HepG2 (cell line): ENCODE results near the gene CLPTM1. TPM values are rescaled to one million over a fixed set of nuclear protein-coding genes. Genes with fewer than 3 reads are reported as not detected.

Source experiments
- BHLHE40 ChIP-seq: IDR thresholded peaks from 2 replicates; pipeline ENCODE4 v1.6.1; 2011; ENCODE audit warnings: low read length, improper control_type of control experiment
- CC2D1A ChIP-seq: sonication (generic); formaldehyde crosslinking; IDR thresholded peaks from 2 replicates; pipeline ENCODE4 v1.8.1; 2023; ENCODE audit warnings: mild to moderate bottlenecking, missing genetic modification reagents
- CCDC6 ChIP-seq: sonication (generic); formaldehyde crosslinking; IDR thresholded peaks from 2 replicates; pipeline ENCODE4 v1.8.1; 2022; ENCODE audit warnings: mild to moderate bottlenecking, missing genetic modification reagents, moderate library complexity
- ETV5 ChIP-seq: IDR thresholded peaks from 2 replicates; pipeline ENCODE4 v1.6.1; 2018; ENCODE audit warnings: missing biosample characterization, missing genetic modification reagents, inconsistent platforms, borderline replicate concordance
- JUNB ChIP-seq: sonication (generic); formaldehyde crosslinking; IDR thresholded peaks from 2 replicates; pipeline ENCODE4 v1.8.0; 2022; ENCODE audit warnings: missing genetic modification reagents, mild to moderate bottlenecking, borderline replicate concordance
- MIXL1 ChIP-seq: IDR thresholded peaks from 2 replicates; pipeline ENCODE4 v1.6.1; 2016
- RBFOX2 ChIP-seq: fragments of 200-400 bp; formaldehyde crosslinking; IDR thresholded peaks from 2 replicates; pipeline ENCODE4 v1.6.1; 2017; ENCODE audit warnings: low read depth, mild to moderate bottlenecking, low read length
- SKI ChIP-seq: fragments of 450-650 bp; IDR thresholded peaks from one replicate; pipeline ENCODE4 v1.6.1; 2018; ENCODE audit warnings: mild to moderate bottlenecking; ENCODE audit not compliant: partially characterized antibody
- SOX6 ChIP-seq, 2 experiments: fragments of 450-650 bp in 1 of 2; sonication (generic) in 1 of 2; formaldehyde crosslinking in 1 of 2; IDR thresholded peaks; 2 replicates each; pipeline versions ENCODE4 v1.4.0 to v1.6.1; 2017 to 2020; ENCODE audit warnings: antibody characterized with exemption in 1 of 2, mild to moderate bottlenecking in 1 of 2, missing genetic modification reagents in 1 of 2
- TCF7L2 ChIP-seq: IDR thresholded peaks from 2 replicates; pipeline ENCODE4 v1.6.1; 2011; ENCODE audit warnings: mild to moderate bottlenecking, low read depth, low read length, moderate library complexity
- TGIF2 ChIP-seq: IDR thresholded peaks from 2 replicates; pipeline ENCODE4 v1.6.1; 2016; ENCODE audit warnings: control low read depth, missing compliant biosample characterization
- WIZ ChIP-seq: sonication (generic); formaldehyde crosslinking; IDR thresholded peaks from 2 replicates; pipeline ENCODE4 v1.5.1; 2020; ENCODE audit warnings: mild to moderate bottlenecking, missing genetic modification reagents
- ZMYM3 ChIP-seq: sonication (generic); formaldehyde crosslinking; IDR thresholded peaks from 2 replicates; pipeline ENCODE4 v1.5.1; 2020; ENCODE audit warnings: mild to moderate bottlenecking, missing genetic modification reagents
- ZNF235 ChIP-seq: sonication (generic); formaldehyde crosslinking; IDR thresholded peaks from 2 replicates; pipeline ENCODE4 v1.8.1; 2023; ENCODE audit warnings: mild to moderate bottlenecking, missing genetic modification reagents, borderline replicate concordance
- ZNF274 ChIP-seq: sonication (generic); formaldehyde crosslinking; IDR thresholded peaks from 2 replicates; pipeline ENCODE4 v1.5.1; 2020; ENCODE audit warnings: mild to moderate bottlenecking, missing genetic modification reagents
- ZNF543 ChIP-seq: sonication (generic); formaldehyde crosslinking; IDR thresholded peaks from 2 replicates; pipeline ENCODE4 v1.4.0; 2020; ENCODE audit warnings: mild to moderate bottlenecking, missing genetic modification reagents
- ZNF749 ChIP-seq: sonication (generic); formaldehyde crosslinking; IDR thresholded peaks from 2 replicates; pipeline ENCODE4 v1.8.0; 2022; ENCODE audit warnings: mild to moderate bottlenecking, missing genetic modification reagents, moderate library complexity, borderline replicate concordance
- polyA plus RNA-seq, 8 experiments: library from polyadenylated mRNA; depleted of rRNA in 3 of 8; stranded (reverse) in 7 of 8; unstranded in 1 of 8; fragments of >200 nt; fragmentation: Illumina TruSeq in 4 of 8; extraction: Trizol in 4 of 8; gene quantifications; 2 replicates each; pipeline versions ENCODE4 v1.2.1 to v1.2.3, GENCODE V29; 2011 to 2016; ENCODE audit warnings: low read depth in 4 of 8, missing spikeins in 1 of 8, mixed read lengths in 1 of 8; ENCODE audit not compliant: insufficient read depth in 1 of 8
- total RNA-seq, 5 experiments: library from RNA; depleted of rRNA; stranded (reverse); fragments of >200 nt; fragmentation: Illumina TruSeq; extraction: Trizol; gene quantifications; 2 replicates each; pipeline ENCODE4 v1.2.3, GENCODE V29; 2016; ENCODE audit warnings: low read depth in 1 of 5
- TF ChIP-seq, protein P1 (sequence below): sonication (generic); formaldehyde crosslinking; IDR thresholded peaks from 2 replicates; pipeline ENCODE4 v1.5.0; 2020; ENCODE audit warnings: missing genetic modification reagents, mild to moderate bottlenecking, borderline replicate concordance
- TF ChIP-seq, protein P2 (sequence below): sonication (generic); formaldehyde crosslinking; IDR thresholded peaks from 2 replicates; pipeline ENCODE4 v1.5.1; 2020; ENCODE audit warnings: mild to moderate bottlenecking, missing genetic modification reagents, moderate library complexity

CLPTM1 gene
- total and polyA plus RNA-seq, 2 of the 13 experiments (the other 11 are each of a cell fraction or from before 2014, with no cell fraction given) = 34.9 to 42.8 TPM

DNA sequence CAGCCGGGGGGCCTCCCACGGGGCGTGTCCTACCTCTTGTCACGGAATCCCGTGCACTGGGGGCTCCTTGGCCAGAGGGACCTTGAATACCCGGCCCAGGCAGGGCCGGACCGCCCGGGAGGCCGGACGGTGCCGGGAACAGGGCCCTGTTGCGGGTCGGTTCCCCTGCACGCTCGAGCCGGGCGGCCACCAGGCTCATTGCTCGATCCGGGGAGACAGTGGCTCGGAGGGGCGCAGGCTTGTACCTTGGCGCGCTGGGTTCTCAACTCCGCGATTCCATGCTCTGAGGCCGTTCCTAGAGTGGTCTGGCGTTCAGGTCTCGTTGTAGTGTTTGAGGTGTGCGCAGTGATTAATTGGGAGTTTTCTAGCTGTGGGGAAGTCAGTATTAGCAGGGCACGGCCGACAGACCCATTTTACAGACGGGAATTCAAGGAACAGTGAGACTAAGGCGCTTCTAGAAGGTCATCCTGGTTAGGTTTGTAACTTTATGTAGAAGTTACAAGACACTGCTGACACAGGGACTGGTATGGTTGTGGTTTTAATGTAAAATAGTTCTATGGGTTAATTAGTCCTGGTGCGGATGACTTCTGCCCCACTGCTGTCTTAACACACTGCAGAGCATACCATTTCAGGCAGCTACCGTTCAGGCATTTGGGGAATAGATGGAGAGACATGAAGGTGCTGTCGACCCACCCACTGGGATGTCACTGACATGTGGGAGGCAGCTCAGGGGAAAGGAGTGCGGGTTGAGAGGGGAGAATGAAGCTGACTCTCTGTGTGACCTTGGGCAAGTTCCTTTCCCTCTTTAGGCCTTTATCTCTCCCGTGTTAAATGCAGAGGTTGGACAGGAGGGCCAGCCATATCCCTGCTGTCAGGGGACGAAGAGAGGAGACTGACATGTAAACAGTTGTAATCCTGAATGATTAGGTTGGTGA, 592 bp downstream of the CLPTM1 start (continued):
- TF ChIP-seq ZNF235 (0 out of 2 replicates have a peak, but pooled peaks have one; percentile 6), CCDC6 (CRISPR knock-in tag) (0 out of 2 replicates have a peak, but pooled peaks have one; percentile 26), ZNF749 (CRISPR knock-in tag) (no peak; the same call in 1 of the 2 replicates), ZNF274 (CRISPR knock-in tag) (no peak), BHLHE40 (no peak), SKI (no peak), TGIF2 (CRISPR knock-in tag) (0 out of 2 replicates have a peak, but pooled peaks have one; percentile 21), TCF7L2 (no peak), ETV5 (no peak; the same call in 1 of the 2 replicates), ZNF543 (0 out of 2 replicates have a peak, but pooled peaks have one; percentile 37), ZMYM3 (CRISPR knock-in tag) (peak; percentile 32; the same call in 1 of the 2 replicates), JUNB (CRISPR knock-in tag) (0 out of 2 replicates have a peak, but pooled peaks have one; percentile 33), RBFOX2 (peak; percentile 22; the same call in 1 of the 2 replicates), MIXL1 (CRISPR knock-in tag) (no peak), WIZ (CRISPR knock-in tag) (no peak), CC2D1A (CRISPR knock-in tag) (no peak), SOX6 (IDR thresholded peaks at IDR 0.05) (no peak), SOX6 (CRISPR knock-in tag; IDR thresholded peaks at IDR 0.05) (0 out of 2 replicates have a peak, but pooled peaks have one; percentile 4)
- TF ChIP-seq, protein P1, sequence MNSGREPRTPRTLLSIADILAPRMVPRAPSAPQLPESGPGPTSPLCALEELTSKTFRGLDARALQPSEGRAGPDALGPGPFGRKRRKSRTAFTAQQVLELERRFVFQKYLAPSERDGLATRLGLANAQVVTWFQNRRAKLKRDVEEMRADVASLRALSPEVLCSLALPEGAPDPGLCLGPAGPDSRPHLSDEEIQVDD = no peak
- TF ChIP-seq, protein P2, sequence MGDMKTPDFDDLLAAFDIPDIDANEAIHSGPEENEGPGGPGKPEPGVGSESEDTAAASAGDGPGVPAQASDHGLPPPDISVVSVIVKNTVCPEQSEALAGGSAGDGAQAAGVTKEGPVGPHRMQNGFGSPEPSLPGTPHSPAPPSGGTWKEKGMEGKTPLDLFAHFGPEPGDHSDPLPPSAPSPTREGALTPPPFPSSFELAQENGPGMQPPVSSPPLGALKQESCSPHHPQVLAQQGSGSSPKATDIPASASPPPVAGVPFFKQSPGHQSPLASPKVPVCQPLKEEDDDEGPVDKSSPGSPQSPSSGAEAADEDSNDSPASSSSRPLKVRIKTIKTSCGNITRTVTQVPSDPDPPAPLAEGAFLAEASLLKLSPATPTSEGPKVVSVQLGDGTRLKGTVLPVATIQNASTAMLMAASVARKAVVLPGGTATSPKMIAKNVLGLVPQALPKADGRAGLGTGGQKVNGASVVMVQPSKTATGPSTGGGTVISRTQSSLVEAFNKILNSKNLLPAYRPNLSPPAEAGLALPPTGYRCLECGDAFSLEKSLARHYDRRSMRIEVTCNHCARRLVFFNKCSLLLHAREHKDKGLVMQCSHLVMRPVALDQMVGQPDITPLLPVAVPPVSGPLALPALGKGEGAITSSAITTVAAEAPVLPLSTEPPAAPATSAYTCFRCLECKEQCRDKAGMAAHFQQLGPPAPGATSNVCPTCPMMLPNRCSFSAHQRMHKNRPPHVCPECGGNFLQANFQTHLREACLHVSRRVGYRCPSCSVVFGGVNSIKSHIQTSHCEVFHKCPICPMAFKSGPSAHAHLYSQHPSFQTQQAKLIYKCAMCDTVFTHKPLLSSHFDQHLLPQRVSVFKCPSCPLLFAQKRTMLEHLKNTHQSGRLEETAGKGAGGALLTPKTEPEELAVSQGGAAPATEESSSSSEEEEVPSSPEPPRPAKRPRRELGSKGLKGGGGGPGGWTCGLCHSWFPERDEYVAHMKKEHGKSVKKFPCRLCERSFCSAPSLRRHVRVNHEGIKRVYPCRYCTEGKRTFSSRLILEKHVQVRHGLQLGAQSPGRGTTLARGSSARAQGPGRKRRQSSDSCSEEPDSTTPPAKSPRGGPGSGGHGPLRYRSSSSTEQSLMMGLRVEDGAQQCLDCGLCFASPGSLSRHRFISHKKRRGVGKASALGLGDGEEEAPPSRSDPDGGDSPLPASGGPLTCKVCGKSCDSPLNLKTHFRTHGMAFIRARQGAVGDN (CRISPR knock-in tag) = peak; percentile 61
